ENCODE measurements around the gene SKP1. TPM values are rescaled to one million over a fixed set of nuclear protein-coding genes. Genes with fewer than 3 reads are reported as not detected.

SKP1 gene
- total and polyA plus RNA-seq, 4 donors = 129 to 407 (median 253) TPM

DNA sequence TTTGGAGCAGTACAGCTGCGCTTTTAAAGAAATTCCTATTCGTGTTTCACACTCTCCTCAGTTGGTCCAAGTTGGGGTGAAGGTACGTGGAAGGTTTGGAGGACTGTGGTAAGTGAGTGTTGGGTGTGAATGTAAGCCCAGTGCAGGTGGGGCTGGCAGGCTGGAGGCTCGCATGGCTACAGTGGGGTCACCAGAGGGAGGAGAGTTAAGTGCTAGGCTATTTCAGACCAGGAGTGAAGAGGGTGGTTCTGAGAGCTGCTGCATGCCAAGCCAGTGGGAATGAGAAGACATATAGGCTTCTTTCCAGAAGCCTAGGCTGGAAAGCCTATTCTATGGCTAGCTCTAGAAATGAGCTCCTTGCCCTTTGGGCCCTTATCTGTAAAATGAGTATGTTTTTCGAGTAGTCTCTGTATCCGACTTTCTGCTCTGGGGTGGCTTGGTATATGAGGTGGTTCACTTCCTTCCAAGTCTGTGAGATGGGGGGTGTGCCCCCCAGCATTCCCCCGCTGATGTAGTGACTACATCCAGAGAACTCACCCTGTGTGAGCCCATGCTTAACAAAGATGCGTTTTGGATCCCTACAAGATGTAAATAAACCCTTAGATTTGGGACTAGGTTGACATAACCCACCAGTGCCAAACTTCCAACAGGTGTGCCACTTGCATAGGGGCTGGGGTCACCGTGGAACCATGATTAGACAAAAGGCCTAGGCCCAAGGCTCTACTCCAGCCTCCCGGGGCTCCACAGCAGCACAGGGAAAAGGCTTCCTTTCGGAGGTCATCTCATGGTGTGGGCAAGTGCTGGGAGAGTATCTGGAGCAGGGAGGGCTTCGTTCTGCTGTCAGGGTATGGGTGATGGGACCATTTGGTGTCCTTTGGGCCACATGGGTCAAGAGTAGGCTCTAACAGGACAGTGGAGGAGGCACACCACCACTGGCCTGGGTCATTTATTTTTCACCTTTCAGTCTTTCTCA, 59.7 kb downstream of the SKP1 start:
- no peaks in the 10 kb centered on the region for H3K9me3 ChIP-seq (ENCODE audit: control insufficient read depth in 4 of 4, low read length in 3 of 4)
- H3K4me3 ChIP-seq (ENCODE audit: low read depth in 1 of 3, low read length in 3 of 3) = no peak overlapping the region
- peaks cover 2 to 14% (median 8%) of the 10 kb centered on the region in 4 donors for H3K4me1 ChIP-seq (ENCODE audit: control insufficient read depth in 4 of 4, insufficient read depth in 4 of 4, low read length in 3 of 4)
- TF ChIP-seq SP1 (IDR thresholded peaks at IDR 0.05) (no peak), JUND (IDR thresholded peaks at IDR 0.05) (no peak), RAD21 (IDR thresholded peaks at IDR 0.05) (no peak), EGR1 (IDR thresholded peaks at IDR 0.05; ENCODE audit: low read depth in 2 of 2) (no peak), HNF4A (conservative IDR thresholded peaks at IDR 0.05) (no peak)
- TF ChIP-seq, protein P1, sequence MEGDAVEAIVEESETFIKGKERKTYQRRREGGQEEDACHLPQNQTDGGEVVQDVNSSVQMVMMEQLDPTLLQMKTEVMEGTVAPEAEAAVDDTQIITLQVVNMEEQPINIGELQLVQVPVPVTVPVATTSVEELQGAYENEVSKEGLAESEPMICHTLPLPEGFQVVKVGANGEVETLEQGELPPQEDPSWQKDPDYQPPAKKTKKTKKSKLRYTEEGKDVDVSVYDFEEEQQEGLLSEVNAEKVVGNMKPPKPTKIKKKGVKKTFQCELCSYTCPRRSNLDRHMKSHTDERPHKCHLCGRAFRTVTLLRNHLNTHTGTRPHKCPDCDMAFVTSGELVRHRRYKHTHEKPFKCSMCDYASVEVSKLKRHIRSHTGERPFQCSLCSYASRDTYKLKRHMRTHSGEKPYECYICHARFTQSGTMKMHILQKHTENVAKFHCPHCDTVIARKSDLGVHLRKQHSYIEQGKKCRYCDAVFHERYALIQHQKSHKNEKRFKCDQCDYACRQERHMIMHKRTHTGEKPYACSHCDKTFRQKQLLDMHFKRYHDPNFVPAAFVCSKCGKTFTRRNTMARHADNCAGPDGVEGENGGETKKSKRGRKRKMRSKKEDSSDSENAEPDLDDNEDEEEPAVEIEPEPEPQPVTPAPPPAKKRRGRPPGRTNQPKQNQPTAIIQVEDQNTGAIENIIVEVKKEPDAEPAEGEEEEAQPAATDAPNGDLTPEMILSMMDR (IDR thresholded peaks at IDR 0.05; ENCODE audit: low read depth, low read length, missing input control) = no peak
- H3K27ac ChIP-seq (ENCODE audit: low read depth in 1 of 2, low read length in 2 of 2) = no peak overlapping the region
- H3K9ac ChIP-seq (ENCODE audit: low read depth in 1 of 2, low read length in 2 of 2) = no peak overlapping the region
- WGBS = 95% methylated on average over 12 of the region's 12 CpGs
- no peaks in the 10 kb centered on the region for H3K27me3 ChIP-seq (ENCODE audit: control insufficient read depth in 4 of 4, insufficient read depth in 4 of 4, low read length in 3 of 4)
- peaks cover 0 to 3% (median 0%) of the 10 kb centered on the region in 4 donors for H3K36me3 ChIP-seq (ENCODE audit: control insufficient read depth in 4 of 4, insufficient read depth in 3 of 4, low read depth in 1 of 4, low read length in 3 of 4)
- no peak for DNase-seq (ENCODE audit: low spot score)

DNA sequence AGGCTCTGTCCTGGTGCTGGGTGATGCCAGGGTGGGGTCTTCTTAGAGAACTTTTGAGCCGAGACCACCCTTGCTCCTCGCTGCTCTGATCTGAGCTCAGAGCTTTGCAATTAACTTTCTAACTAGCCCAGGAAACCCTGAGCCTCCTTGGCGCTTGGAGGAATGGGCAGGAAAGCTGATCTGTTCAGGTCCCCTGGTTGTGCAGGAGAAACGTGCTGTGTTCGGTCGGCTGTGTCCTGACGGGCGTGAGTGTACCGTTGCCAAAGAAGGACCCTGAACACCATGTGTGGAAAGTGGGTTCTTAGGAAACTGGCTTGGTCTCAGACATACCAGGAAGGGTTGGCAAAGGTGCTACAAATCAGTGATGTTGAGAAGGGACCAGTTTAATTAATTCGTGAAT, 60.5 kb downstream of the SKP1 start:
- DNase-seq (ENCODE audit: low spot score) = no peak
- H3K9me3 ChIP-seq (ENCODE audit: control insufficient read depth in 4 of 4, low read length in 3 of 4) = no peaks in the 10 kb centered on the region
- WGBS = 92% methylated on average over 10 of the region's 10 CpGs
- no peaks in the 10 kb centered on the region for H3K36me3 ChIP-seq (ENCODE audit: control insufficient read depth in 4 of 4, insufficient read depth in 3 of 4, low read depth in 1 of 4, low read length in 3 of 4)
- no peak for TF ChIP-seq JUND (IDR thresholded peaks at IDR 0.05)
- TF ChIP-seq GABPA (IDR thresholded peaks at IDR 0.05 in 1 of 2, conservative IDR thresholded peaks at IDR 0.05 in 1 of 2) = no peak
- TF ChIP-seq FOXA2 (IDR thresholded peaks at IDR 0.05) = no peak
- TF ChIP-seq, protein P2, sequence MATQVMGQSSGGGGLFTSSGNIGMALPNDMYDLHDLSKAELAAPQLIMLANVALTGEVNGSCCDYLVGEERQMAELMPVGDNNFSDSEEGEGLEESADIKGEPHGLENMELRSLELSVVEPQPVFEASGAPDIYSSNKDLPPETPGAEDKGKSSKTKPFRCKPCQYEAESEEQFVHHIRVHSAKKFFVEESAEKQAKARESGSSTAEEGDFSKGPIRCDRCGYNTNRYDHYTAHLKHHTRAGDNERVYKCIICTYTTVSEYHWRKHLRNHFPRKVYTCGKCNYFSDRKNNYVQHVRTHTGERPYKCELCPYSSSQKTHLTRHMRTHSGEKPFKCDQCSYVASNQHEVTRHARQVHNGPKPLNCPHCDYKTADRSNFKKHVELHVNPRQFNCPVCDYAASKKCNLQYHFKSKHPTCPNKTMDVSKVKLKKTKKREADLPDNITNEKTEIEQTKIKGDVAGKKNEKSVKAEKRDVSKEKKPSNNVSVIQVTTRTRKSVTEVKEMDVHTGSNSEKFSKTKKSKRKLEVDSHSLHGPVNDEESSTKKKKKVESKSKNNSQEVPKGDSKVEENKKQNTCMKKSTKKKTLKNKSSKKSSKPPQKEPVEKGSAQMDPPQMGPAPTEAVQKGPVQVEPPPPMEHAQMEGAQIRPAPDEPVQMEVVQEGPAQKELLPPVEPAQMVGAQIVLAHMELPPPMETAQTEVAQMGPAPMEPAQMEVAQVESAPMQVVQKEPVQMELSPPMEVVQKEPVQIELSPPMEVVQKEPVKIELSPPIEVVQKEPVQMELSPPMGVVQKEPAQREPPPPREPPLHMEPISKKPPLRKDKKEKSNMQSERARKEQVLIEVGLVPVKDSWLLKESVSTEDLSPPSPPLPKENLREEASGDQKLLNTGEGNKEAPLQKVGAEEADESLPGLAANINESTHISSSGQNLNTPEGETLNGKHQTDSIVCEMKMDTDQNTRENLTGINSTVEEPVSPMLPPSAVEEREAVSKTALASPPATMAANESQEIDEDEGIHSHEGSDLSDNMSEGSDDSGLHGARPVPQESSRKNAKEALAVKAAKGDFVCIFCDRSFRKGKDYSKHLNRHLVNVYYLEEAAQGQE (IDR thresholded peaks at IDR 0.05) = no peak
- TF ChIP-seq, protein P3, sequence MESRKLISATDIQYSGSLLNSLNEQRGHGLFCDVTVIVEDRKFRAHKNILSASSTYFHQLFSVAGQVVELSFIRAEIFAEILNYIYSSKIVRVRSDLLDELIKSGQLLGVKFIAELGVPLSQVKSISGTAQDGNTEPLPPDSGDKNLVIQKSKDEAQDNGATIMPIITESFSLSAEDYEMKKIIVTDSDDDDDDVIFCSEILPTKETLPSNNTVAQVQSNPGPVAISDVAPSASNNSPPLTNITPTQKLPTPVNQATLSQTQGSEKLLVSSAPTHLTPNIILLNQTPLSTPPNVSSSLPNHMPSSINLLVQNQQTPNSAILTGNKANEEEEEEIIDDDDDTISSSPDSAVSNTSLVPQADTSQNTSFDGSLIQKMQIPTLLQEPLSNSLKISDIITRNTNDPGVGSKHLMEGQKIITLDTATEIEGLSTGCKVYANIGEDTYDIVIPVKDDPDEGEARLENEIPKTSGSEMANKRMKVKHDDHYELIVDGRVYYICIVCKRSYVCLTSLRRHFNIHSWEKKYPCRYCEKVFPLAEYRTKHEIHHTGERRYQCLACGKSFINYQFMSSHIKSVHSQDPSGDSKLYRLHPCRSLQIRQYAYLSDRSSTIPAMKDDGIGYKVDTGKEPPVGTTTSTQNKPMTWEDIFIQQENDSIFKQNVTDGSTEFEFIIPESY (IDR thresholded peaks at IDR 0.05) = no peak
- TF ChIP-seq SP1 (IDR thresholded peaks at IDR 0.05) = no peak
- TF ChIP-seq HNF4G (IDR thresholded peaks at IDR 0.05) = no peak
- TF ChIP-seq NR2F2 (IDR thresholded peaks at IDR 0.05) = no peak
- no peak for TF ChIP-seq RAD21 (IDR thresholded peaks at IDR 0.05)
- no peak for TF ChIP-seq MAX (IDR thresholded peaks at IDR 0.05)
- no peak for TF ChIP-seq TAF1 (conservative IDR thresholded peaks at IDR 0.05)
- no peak for TF ChIP-seq RXRA (IDR thresholded peaks at IDR 0.05)
- TF ChIP-seq, protein P1 (IDR thresholded peaks at IDR 0.05; ENCODE audit: low read depth, low read length, missing input control) = no peak
- H3K9ac ChIP-seq (ENCODE audit: low read depth in 1 of 2, low read length in 2 of 2) = no peak overlapping the region
- H3K4me3 ChIP-seq (ENCODE audit: low read depth in 1 of 3, low read length in 3 of 3) = no peak overlapping the region
- H3K27ac ChIP-seq (ENCODE audit: low read depth in 1 of 2, low read length in 2 of 2) = no peak overlapping the region
- H3K27me3 ChIP-seq (ENCODE audit: control insufficient read depth in 4 of 4, insufficient read depth in 4 of 4, low read length in 3 of 4) = no peaks in the 10 kb centered on the region
- peaks cover 2 to 14% (median 8%) of the 10 kb centered on the region in 4 donors for H3K4me1 ChIP-seq (ENCODE audit: control insufficient read depth in 4 of 4, insufficient read depth in 4 of 4, low read length in 3 of 4)

Measured in liver (tissue), 9 donors.